Mucosa of gallbladder (tissue), 1 donor: ENCODE results near the gene SFSWAP. TPM values are rescaled to one million over a fixed set of nuclear protein-coding genes. Genes with fewer than 3 reads are reported as not detected.
"Not testable (repeated sequence)": the region's sequence is repeated elsewhere in the genome, so short reads cannot be mapped to it uniquely, and the experiment has no call there.

Source experiments
- DNase-seq: peaks from one replicate; pipeline ENCODE4 v3.0.0-alpha.2; 2020; ENCODE audit warnings: low spot score
- total RNA-seq: library from RNA; stranded (reverse); gene quantifications from one replicate; pipeline ENCODE4 v1.2.1, GENCODE V29; 2021
- donor health status: DM: no; HTN: no; CAD: no.

Gene SFSWAP
- total RNA-seq, 1 donor from 2014 or later = 40.4 TPM

- DNase-seq = no peak
Observed at GRCh38 chr12:131736446-131737149, 25.7 kb downstream of the SFSWAP start.

GRCh38 chr12:131737150-131737827 is 26.4 kb downstream of the SFSWAP start:
- DNase-seq = no peak

GRCh38 chr12:131738196-131738595 is 27.3 kb downstream of the SFSWAP start:
- DNase-seq = no peak

- no peak for DNase-seq
Observed at GRCh38 chr12:131740626-131741025, 29.7 kb downstream of the SFSWAP start.

- not testable (repeated sequence) for DNase-seq
Observed at GRCh38 chr12:131742761-131743160, 31.9 kb downstream of the SFSWAP start.

GRCh38 chr12:131743410-131743809 is 32.5 kb downstream of the SFSWAP start:
- DNase-seq = not testable (repeated sequence)

- DNase-seq = not testable (repeated sequence)
Observed at GRCh38 chr12:131743880-131744279, 33.0 kb downstream of the SFSWAP start.

- not testable (repeated sequence) for DNase-seq
Observed at GRCh38 chr12:131744675-131745074, 33.8 kb downstream of the SFSWAP start.

GRCh38 chr12:131745706-131746105 is 34.8 kb downstream of the SFSWAP start:
- no peak for DNase-seq

- DNase-seq = no peak
Observed at GRCh38 chr12:131747276-131748177, 36.6 kb downstream of the SFSWAP start.

GRCh38 chr12:131749618-131750315 is 38.9 kb downstream of the SFSWAP start:
- DNase-seq = no peak

- no peak for DNase-seq
Observed at GRCh38 chr12:131751335-131751734, 40.4 kb downstream of the SFSWAP start.

GRCh38 chr12:131752451-131752850 is 41.6 kb downstream of the SFSWAP start:
- no peak for DNase-seq

- DNase-seq = no peak
Observed at GRCh38 chr12:131753005-131753404, 42.1 kb downstream of the SFSWAP start.

GRCh38 chr12:131753757-131754156 is 42.9 kb downstream of the SFSWAP start:
- DNase-seq = no peak

GRCh38 chr12:131754184-131754583 is 43.3 kb downstream of the SFSWAP start:
- DNase-seq = no peak

GRCh38 chr12:131755305-131756113 is 44.6 kb downstream of the SFSWAP start:
- no peak for DNase-seq

- no peak for DNase-seq
Observed at GRCh38 chr12:131756441-131756840, 45.6 kb downstream of the SFSWAP start.

- no peak for DNase-seq
Observed at GRCh38 chr12:131757111-131757510, 46.2 kb downstream of the SFSWAP start.

GRCh38 chr12:131758016-131758739 is 47.3 kb downstream of the SFSWAP start:
- no peak for DNase-seq
